DMS79 treated with DMSO at 0.1 percent for 48 hours (cell line): ENCODE results near the gene NGRN.
"Not testable (repeated sequence)": the region's sequence is repeated elsewhere in the genome, so short reads cannot be mapped to it uniquely, and the experiment has no call there.

Experiments
- DNase-seq: peaks from one replicate; lab custom pipeline; 2025; lab: John Stamatoyannopoulos, UW

Gene NGRN

GRCh38 chr15:90234096-90234988, 31.1 kb upstream of the NGRN start, which contains the start of gene GDPGP1:
GDPGP1 (plus strand) TSS chr15:90234209; CDS start chr15:90240909, 6,700 bp downstream.
- DNase-seq = peak; percentile 52

GRCh38 chr15:90239371-90239770, 26.1 kb upstream of the NGRN start:
- DNase-seq = no peak

GRCh38 chr15:90240856-90241255, 24.6 kb upstream of the NGRN start:
- no peak for DNase-seq

GRCh38 chr15:90241343-90242192, 23.9 kb upstream of the NGRN start:
- no peak for DNase-seq

GRCh38 chr15:90243943-90244639, 21.4 kb upstream of the NGRN start:
- DNase-seq = no peak

GRCh38 chr15:90248789-90249202, 16.7 kb upstream of the NGRN start:
- DNase-seq = no peak

- peak; percentile 44 for DNase-seq
These were observed 16.1 kb upstream of the NGRN start, which contains the start of gene TTLL13 for GRCh38 chr15:90249203-90249863. TTLL13 (plus strand) TSS chr15:90249556; CDS start chr15:90250631, 1,075 bp downstream.

GRCh38 chr15:90257776-90258175, 7.7 kb upstream of the NGRN start:
- no peak for DNase-seq

GRCh38 chr15:90259524-90259923, 5.9 kb upstream of the NGRN start:
- no peak for DNase-seq

- DNase-seq = not testable (repeated sequence)
These were observed 4.7 kb upstream of the NGRN start for GRCh38 chr15:90260731-90261130.

- DNase-seq = no peak
These were observed 3.7 kb upstream of the NGRN start for GRCh38 chr15:90261811-90262210.

- no peak for DNase-seq
These were observed 3.0 kb upstream of the NGRN start for GRCh38 chr15:90262426-90262825.

GRCh38 chr15:90264671-90265070, 801 bp upstream of the NGRN start:
- no peak for DNase-seq

GRCh38 chr15:90266061-90266431, 574 bp downstream of the NGRN start:
- peak; percentile 62 for DNase-seq

- no peak for DNase-seq
These were observed 1.0 kb downstream of the NGRN start for GRCh38 chr15:90266485-90266884.

- DNase-seq = peak; percentile 20
These were observed 2.9 kb downstream of the NGRN start for GRCh38 chr15:90268415-90268814.

- DNase-seq = no peak
These were observed 5.2 kb downstream of the NGRN start for GRCh38 chr15:90270502-90271150.

GRCh38 chr15:90271459-90272166, 6.1 kb downstream of the NGRN start:
- DNase-seq = no peak

- DNase-seq = not testable (repeated sequence)
These were observed 13.0 kb downstream of the NGRN start for GRCh38 chr15:90278467-90278866.

GRCh38 chr15:90280743-90281142, 15.3 kb downstream of the NGRN start:
- not testable (repeated sequence) for DNase-seq
